T-helper 22 cell (primary cell): Measurements from ENCODE around the gene PTPN22.

Source experiments
- DNase-seq: peaks from one replicate; pipeline ENCODE4 v3.0.0-alpha.2; 2020; ENCODE audit warnings: low read depth

PTPN22 gene

DNA sequence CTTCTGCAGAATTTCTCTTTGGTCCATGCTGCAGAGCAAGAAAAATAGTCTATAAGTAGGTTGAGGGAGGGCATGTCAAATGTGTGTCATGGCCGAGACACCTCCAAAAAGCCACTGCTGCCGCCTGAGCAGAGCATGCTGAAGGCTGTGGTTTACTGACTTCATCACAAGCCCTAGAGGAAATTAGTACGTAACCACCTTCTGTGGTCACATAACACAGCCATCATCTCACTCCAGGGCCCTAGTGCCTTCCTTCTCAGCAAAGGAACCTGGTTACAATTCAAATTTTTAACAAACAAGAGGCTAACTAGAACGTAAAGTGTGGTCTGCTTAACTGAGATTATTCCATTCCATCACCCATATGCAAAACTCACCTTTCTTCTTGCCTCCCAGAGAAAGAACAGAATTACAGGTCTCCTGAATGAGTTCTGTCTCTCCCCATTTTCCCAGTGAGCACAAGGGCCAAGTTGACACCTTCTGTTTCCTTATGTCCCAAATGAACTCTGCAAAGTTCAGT, at the start of gene PTPN22:
PTPN22 (minus strand) TSS at position 116 of the 517 bp plus-strand sequence.
- peak; percentile 79 for DNase-seq

DNA sequence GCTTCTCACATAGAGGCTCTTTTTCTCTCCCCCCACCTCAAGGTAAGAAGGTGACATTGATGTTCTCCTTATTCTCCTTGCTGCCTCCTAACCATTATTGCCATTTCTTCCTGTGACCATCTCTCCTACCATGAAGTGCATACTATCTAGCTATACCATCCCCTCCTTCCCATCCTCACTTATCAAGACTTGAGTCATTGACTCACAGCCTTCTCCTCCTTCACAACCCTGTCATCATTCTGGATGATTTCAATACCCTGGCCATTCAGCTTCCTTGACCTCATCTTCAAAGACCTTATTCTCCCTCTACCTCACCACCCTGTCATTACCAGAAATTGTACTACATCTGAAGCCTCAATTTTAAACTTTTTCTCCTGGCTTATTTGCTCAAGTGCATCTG, 46.7 kb upstream of the PTPN22 start:
- no peak for DNase-seq

- DNase-seq, result no peak
These were observed 46.0 kb upstream of the PTPN22 start for GRCh38 chr1:113917400-113918082.

GRCh38 chr1:113916974-113917373, 45.5 kb upstream of the PTPN22 start:
- DNase-seq, result no peak

DNA sequence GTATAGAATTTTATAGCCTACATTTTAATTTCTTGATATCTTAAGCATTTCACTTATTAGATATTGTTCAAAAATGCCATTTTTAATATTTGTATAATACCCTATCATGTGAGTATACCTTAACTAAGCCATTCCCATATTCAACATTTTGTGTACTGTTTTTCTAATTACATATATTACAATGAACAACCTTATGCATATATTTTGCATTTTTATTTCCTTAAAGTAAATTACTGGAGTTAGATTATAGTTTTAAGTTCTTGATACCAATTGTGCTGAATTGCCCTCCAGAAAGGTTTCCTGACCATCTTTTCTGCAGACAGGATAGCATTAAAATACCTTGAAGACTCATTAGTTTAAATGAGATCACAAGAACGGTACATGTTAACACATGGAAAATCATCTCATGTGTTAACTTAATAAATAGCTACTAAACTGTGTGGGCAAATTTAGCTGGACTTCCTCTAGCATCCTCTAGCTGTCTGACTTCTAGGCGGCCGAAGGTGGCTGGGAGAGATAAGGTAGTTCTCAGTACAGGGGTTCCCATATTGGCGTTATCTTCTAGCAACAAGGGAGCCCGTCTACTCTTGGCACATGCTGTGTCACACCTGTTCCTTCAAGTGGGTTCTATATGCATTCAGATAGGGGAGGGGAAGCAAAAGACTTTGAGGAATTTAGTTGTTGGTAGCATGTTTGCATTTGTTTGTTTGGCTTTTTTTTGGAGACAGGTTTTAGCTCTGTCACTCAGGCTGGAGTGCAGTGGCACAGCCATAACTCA, 42.6 kb upstream of the PTPN22 start:
- DNase-seq, result no peak

DNA sequence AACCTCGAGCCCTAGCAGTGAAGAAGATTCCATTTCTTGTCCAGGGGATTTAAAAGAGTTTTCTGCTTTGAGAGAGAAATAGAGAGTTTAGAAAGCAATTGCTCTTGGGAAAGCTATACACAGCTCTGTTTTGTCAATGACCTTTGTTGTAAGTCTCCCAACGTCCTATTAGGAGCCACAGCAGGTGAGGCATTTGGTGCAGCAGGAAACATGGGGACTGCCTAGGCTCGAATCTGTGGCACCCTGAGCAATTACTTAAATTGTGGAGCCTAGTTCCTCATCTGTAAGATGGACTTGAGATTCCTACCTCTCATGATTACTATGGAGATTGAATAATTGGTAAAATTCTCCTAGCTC, 41.8 kb upstream of the PTPN22 start:
- no peak for DNase-seq

DNA sequence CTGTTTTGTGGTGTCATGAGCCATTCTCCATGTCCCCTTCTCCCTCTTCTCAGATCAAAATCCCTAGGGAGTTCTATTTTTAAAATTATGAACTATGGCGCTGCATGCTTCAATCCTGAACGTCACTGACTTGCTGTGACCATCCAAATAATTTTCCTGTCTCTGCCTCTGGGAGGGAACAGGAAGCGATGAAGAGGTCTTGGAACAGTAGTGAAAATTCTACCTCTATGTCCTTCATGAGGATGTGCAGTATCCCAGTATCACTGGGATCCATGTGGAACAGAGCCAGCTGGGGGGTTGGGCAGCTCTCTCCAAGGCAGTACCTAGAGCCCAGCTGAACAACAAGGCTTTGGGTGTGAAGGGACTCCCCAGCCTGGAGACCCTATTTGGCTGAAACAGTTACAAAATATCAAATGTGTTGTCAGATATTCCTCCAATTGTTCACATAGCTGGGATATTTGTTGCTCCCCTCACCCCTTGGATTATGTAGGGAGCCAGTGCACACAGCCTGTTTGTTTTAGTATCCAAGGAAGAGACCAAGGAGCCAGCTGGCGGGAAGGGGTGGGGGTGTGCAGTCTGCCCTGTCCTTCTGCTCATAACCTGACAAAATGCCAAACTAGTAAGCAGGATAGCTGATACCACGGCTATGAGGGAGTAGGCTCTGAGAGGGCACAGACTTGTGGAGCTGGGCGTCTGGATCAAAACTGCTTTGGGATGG, 41.2 kb upstream of the PTPN22 start:
- no peak for DNase-seq

GRCh38 chr1:113905435-113905861, 33.9 kb upstream of the PTPN22 start:
- no peak for DNase-seq

DNA sequence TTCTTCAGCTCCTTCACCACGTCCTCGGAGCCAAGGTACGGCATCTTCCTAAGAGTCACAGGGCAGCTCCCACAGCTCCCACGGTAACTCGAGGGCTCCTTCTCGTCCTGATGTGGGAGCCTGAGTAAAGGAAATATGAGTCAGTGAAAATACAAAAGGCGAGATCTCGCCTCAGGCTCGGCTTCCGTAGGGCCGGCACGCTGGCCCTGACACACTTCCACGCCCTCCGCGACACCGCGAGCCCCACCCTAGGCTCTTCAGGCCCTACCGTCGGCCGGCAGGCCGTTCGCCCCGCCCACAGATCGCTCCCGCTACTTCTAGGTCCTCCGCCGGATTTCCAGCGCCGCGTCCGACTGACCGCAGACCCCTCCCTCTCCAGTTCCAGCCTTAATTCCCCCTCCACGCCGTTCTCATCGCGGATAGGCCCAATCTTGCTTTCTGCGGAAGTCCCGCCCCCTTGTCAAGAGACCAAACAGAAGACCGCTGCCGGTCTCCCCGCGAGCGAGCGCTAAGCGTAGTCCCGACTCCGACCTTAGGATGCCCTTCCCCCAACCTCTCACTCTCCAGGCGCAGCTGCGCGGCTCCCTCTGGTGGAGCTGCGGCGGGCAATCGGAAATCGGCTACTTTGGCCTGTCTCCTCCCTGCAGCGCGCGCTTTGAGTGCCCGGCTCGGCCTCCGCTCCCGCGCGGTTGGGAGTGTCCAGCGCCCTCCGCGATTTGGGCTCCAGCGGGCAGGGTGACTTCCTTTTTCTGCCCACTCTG, 33.3 kb upstream of the PTPN22 start, which contains the start of the genes AP4B1 and DCLRE1B:
AP4B1 (minus strand) TSS at position 126 of the 761 bp plus-strand sequence; CDS start at position 44, 82 bp downstream.
DCLRE1B (plus strand) TSS at position 653 of the 761 bp plus-strand sequence. CDS start 261 bp downstream, outside the sequence.
- peak; percentile 97 for DNase-seq

GRCh38 chr1:113904293-113904673, 32.8 kb upstream of the PTPN22 start:
- DNase-seq, result no peak

DNA sequence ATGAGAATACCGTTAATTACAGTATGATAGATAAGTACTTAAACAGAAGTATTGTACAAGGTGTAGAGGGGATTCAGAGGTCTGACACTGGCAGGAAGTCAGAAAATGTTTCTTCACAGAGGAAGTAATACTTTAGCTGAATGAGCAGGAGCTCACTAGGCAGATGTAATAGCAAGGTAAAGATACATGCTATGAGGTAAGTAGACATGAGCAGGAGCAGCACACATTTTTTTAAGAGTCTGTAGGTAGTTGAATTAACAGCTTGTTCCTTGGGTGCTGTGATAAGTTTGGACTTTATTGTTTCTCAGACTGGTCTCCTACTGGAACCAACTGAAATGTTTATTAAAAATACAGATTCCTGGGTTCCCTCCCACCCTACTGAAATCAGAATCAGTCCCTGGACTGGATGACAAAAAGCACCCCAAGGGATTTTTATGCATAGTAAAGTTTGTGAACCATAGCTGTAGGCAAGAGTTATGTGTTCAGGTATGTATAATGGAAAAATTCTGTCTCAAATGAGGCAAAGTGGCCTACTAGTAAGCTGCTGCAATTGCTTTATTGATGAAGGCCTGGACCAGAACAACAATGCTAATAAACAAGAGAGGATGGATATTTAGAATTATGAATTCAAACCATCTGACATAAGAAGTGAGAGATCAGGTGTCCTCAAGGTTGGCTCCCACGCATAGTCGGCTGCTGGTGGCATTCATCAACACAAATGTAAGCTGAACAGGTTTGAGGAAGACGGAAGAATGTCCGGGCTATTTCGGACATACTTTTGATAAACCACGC, 32.2 kb upstream of the PTPN22 start:
- no peak for DNase-seq

DNA sequence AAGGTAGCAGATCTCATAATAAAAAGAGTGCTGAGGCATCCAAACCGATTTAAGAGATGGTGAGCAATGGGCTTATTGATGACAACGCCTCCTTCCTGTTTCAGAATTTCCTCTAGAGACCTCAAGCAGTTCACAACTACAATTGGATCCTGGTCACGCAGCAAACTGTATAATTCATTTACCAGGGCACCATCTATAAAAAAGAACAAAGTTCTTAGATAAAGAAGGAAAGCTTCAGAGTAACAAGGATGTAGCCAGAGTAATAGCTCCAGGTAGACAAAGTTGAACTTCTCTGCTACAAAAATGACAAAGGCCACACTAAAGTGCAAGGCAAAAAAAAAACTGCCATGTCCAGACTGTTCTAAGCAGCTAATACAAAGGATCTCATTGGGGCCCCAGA, 29.7 kb upstream of the PTPN22 start:
- DNase-seq, result no peak

GRCh38 chr1:113899111-113899510, 27.6 kb upstream of the PTPN22 start:
- DNase-seq, result no peak

DNA sequence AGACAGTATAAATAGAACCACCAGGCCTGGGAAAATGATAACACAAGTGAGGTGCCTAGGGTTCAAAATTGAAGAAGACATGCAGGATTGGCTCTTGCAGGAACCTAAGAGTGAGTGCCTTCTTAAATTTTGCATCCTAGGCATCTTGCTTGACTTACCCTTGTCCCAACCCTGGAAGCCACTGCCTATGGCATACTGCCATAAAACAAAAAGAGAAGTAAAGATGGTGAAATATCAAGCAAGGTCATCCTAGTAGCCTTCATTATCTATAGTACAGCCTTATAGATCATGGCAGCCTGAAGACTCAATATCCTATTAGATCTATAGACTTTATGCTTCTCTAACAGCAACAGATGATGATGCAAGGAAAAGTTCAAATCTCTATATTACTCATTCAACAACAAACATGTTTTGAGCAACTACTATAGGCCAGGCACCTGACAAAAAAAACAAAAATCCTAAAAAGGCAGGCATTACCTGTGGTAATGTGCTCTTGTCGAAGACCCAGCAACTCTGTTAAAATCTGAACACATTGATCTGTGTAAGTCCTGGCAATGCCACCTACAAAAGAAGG, 26.8 kb upstream of the PTPN22 start:
- no peak for DNase-seq

GRCh38 chr1:113895961-113896360, 24.4 kb upstream of the PTPN22 start:
- DNase-seq, result no peak

- no peak for DNase-seq
These were observed 23.6 kb upstream of the PTPN22 start for GRCh38 chr1:113895098-113895497.

DNA sequence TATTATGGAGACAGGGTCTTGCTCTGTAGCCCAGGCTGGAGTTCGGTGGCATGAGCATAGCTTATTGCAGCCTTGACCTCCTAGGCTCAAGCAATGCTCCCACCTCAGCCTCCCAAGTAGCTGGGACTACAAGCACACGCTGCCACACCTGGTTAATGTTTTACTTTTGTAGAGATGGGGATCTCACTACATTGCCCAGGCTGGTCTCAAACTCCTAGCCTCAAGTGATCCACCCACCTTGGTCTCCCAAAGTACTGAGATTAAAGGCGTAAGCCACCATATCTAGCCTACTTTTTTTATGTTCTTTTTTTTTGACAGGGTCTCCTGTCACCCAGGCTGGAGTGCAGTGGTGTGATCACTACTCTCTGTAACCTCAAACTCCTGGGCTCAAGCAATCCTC, 21.8 kb upstream of the PTPN22 start:
- DNase-seq, result no peak

GRCh38 chr1:113891631-113892220, 20.2 kb upstream of the PTPN22 start:
- no peak for DNase-seq

DNA sequence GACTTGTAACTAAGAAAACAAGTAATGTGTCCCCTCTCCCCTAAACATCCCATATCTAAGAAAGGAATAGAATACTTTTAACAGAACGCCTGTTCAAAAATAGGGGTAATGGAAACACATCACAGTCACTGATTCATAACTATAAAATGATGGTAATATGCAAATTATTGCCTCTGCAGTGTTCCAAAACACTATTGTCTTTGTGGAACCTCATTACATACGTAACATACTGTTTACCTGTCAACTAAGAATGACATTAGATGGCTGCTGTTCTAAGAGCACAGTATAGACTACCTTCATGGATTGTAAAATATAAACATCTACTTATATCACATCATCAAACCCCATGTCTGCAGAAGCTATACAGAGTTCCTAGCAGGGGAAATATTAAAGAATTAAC, 19.3 kb upstream of the PTPN22 start:
- no peak for DNase-seq
